HepG2 (cell line): ENCODE data around the gene RTP1. TPM values are rescaled to one million over a fixed set of nuclear protein-coding genes. Genes with fewer than 3 reads are reported as not detected.

Experiments
- ATAC-seq: fragments of 200-7000 bp; cut with Tn5 transposase; 3 replicates; pipeline ENCODE4 v1.9.1; 2020; ENCODE audit warnings: mild to moderate bottlenecking, moderate library complexity
- BruUV-seq: library from RNA; stranded (reverse); fragments of 400-500 nt; replicated peaks from 2 replicates; lab custom pipeline; 2021; lab: Mats Ljungman, UMichigan
- CTCF ChIA-PET: fragments of 300-600 bp; formaldehyde crosslinking; extraction: SDS; loops from one replicate; lab custom pipeline; 2021; ENCODE audit warnings: low total read pairs, inconsistent platforms, low intra/inter-chr PET ratio; lab: Yijun Ruan, JAX
- POLR2A ChIA-PET: fragments of 350-600 bp; sonication (Branson Sonifier 250); formaldehyde crosslinking; loops from one replicate; lab custom pipeline; 2020; ENCODE audit warnings: antibody characterized with exemption, inconsistent platforms; lab: Yijun Ruan, JAX
- DNase-seq: peaks from one replicate; pipeline ENCODE4 v3.0.0-alpha.2; 2015; ENCODE audit warnings: low spot score
- FAIRE-seq: peaks from 3 replicates; lab custom pipeline; 2011; peaks lifted over from hg19 to GRCh38; lab: Jason Lieb, UNC
- H2AFZ ChIP-seq: one replicate; pipeline ENCODE4 v1.6.1; 2011; ENCODE audit warnings: low read length, inconsistent platforms
- H3K27ac ChIP-seq: fragments of 300-600 bp; 3 replicates; pipeline ENCODE4 v1.8.0; 2011; ENCODE audit warnings: mixed run types, mild to moderate bottlenecking, mixed read lengths, low read length, inconsistent platforms; ENCODE audit not compliant: insufficient read depth; ENCODE audit errors: extremely low read length
- H3K27me3 ChIP-seq, 2 experiments: fragments of 200-600 bp in 1 of 2; 2 replicates in 1 of 2; 3 replicates in 1 of 2; pipeline versions ENCODE4 v1.6.0 to v1.8.0; 2011; ENCODE audit warnings: low read length in 2 of 2, mild to moderate bottlenecking in 2 of 2, moderate library complexity in 2 of 2, inconsistent platforms in 1 of 2; ENCODE audit not compliant: insufficient read depth in 2 of 2, control insufficient read depth in 1 of 2
- H3K36me3 ChIP-seq, 2 experiments: fragments of 200-600 bp in 1 of 2; replicated peaks in 1 of 2; 2 replicates in 1 of 2; 3 replicates in 1 of 2; pipeline versions ENCODE4 v1.5.1 to v1.8.0; 2011; ENCODE audit warnings: low read length in 2 of 2, inconsistent platforms in 1 of 2; ENCODE audit not compliant: insufficient read depth in 2 of 2, control insufficient read depth in 1 of 2
- H3K4me1 ChIP-seq: 2 replicates; pipeline ENCODE4 v1.5.1; 2012; ENCODE audit warnings: low read length, inconsistent platforms; ENCODE audit not compliant: insufficient read depth
- H3K4me2 ChIP-seq: 2 replicates; pipeline ENCODE4 v1.6.0; 2011; ENCODE audit warnings: low read depth, low read length, inconsistent platforms
- H3K4me3 ChIP-seq, 3 experiments: fragments of 200-600 bp in 1 of 3; sonication (generic), shearing (Covaris generic) in 1 of 3; replicated peaks in 1 of 3; 2 replicates each; pipeline ENCODE4 v1.5.1; 2011 to 2016; ENCODE audit warnings: low read length in 3 of 3, inconsistent platforms in 2 of 3, low read depth in 2 of 3, mild to moderate bottlenecking in 2 of 3, control low read depth in 1 of 3, mixed read lengths in 1 of 3; ENCODE audit not compliant: insufficient read depth in 1 of 3
- H3K79me2 ChIP-seq: one replicate; pipeline ENCODE4 v1.6.1; 2011; ENCODE audit warnings: low read length, inconsistent platforms; ENCODE audit not compliant: insufficient read depth
- H3K9ac ChIP-seq: 2 replicates; pipeline ENCODE4 v1.6.0; 2011; ENCODE audit warnings: mild to moderate bottlenecking, low read depth, low read length, inconsistent platforms; ENCODE audit not compliant: insufficient read depth
- H3K9me3 ChIP-seq: 2 replicates; pipeline ENCODE4 v1.5.1; 2012; ENCODE audit warnings: mild to moderate bottlenecking, low read length
- H4K20me1 ChIP-seq: 2 replicates; pipeline ENCODE4 v1.6.0; 2011; ENCODE audit warnings: inconsistent platforms, mild to moderate bottlenecking, low read length, moderate library complexity; ENCODE audit not compliant: insufficient read depth
- MAFF ChIP-seq: IDR thresholded peaks from 2 replicates; pipeline ENCODE4 v1.6.1; 2011; ENCODE audit warnings: low read depth, low read length, improper control_type of control experiment
- MAFK ChIP-seq, 2 experiments: IDR thresholded peaks in 1 of 2; conservative IDR thresholded peaks in 1 of 2; 2 replicates each; pipeline ENCODE4 v1.6.1; 2011; ENCODE audit warnings: improper control_type of control experiment in 2 of 2, low read length in 2 of 2
- TOPORS ChIP-seq: sonication (generic); formaldehyde crosslinking; IDR thresholded peaks from 2 replicates; pipeline ENCODE4 v1.8.0; 2023; ENCODE audit warnings: mild to moderate bottlenecking, missing genetic modification reagents
- ZNF326 ChIP-seq: sonication (generic); formaldehyde crosslinking; IDR thresholded peaks from 2 replicates; pipeline ENCODE4 v1.4.0; 2020; ENCODE audit warnings: missing genetic modification reagents, borderline replicate concordance
- ZNF646 ChIP-seq: sonication (generic); formaldehyde crosslinking; IDR thresholded peaks from 2 replicates; pipeline ENCODE4 v1.9.0; 2021; ENCODE audit warnings: mild to moderate bottlenecking, missing genetic modification reagents
- WGBS: methylation state at CpG from one replicate; pipeline ENCODE4 v1.1.6; 2017; ENCODE audit warnings: low lambda C conversion rate; 5-methylcytosine and 5-hydroxymethylcytosine counted together
- in situ Hi-C: cut with HindIII; loops from 2 replicates; pipeline ENCODE4 v1.10.0; 2017; ENCODE audit warnings: low pct_unique_long_range_greater_than_20kb; ENCODE audit not compliant: extremely low pct_ligation_motif_present
- intact Hi-C: fragments of 100-400 bp; cut with micrococcal nuclease; formaldehyde crosslinking; loops from one replicate; pipeline ENCODE4 v1.10.0; 2022; ENCODE audit not compliant: unreplicated experiment
- polyA plus RNA-seq, 8 experiments: library from polyadenylated mRNA; depleted of rRNA in 3 of 8; stranded (reverse) in 7 of 8; unstranded in 1 of 8; fragments of >200 nt; fragmentation: Illumina TruSeq in 4 of 8; extraction: Trizol in 4 of 8; gene quantifications; 2 replicates each; pipeline versions ENCODE4 v1.2.1 to v1.2.3, GENCODE V29; 2011 to 2016; ENCODE audit warnings: low read depth in 4 of 8, missing spikeins in 1 of 8, mixed read lengths in 1 of 8; ENCODE audit not compliant: insufficient read depth in 1 of 8
- total RNA-seq, 5 experiments: library from RNA; depleted of rRNA; stranded (reverse); fragments of >200 nt; fragmentation: Illumina TruSeq; extraction: Trizol; gene quantifications; 2 replicates each; pipeline ENCODE4 v1.2.3, GENCODE V29; 2016; ENCODE audit warnings: low read depth in 1 of 5

Gene RTP1
- total and polyA plus RNA-seq, 2 of the 13 experiments (the other 11 are each of a cell fraction or from before 2014, with no cell fraction given), result not detected

- no peak overlapping the region for H3K4me2 ChIP-seq
- H3K9ac ChIP-seq, result no peak overlapping the region
- in situ Hi-C loops, result no loop called here
- intact Hi-C loops, result no loop called here
- no peak for TF ChIP-seq TOPORS (CRISPR knock-in tag)
- peak; percentile 78 for TF ChIP-seq MAFF
- no peak for TF ChIP-seq ZNF326 (CRISPR knock-in tag)
- TF ChIP-seq MAFK (conservative IDR thresholded peaks at IDR 0.05 in 1 of 2, IDR thresholded peaks at IDR 0.05 in 1 of 2; ENCODE audit: low read length in 2 of 2), result peak; percentile 76 to 88
- TF ChIP-seq ZNF646, result no peak
- no peak for ATAC-seq
- POLR2A ChIA-PET, result no interaction called here
- no peaks in the 10 kb centered on the region for H3K4me1 ChIP-seq
- no peak overlapping the region for H3K27ac ChIP-seq
- DNase-seq, result no peak
- no peak overlapping the region for H3K4me3 ChIP-seq
- no peaks in the 10 kb centered on the region for H4K20me1 ChIP-seq
- H3K79me2 ChIP-seq, result no peaks in the 10 kb centered on the region
- no peaks in the 10 kb centered on the region for H3K27me3 ChIP-seq
- FAIRE-seq, result no peak
- H3K36me3 ChIP-seq, result no peaks in the 10 kb centered on the region
- 42% methylated on average over 1 of the region's 1 CpG for WGBS
- CTCF ChIA-PET, result no interaction called here
- BruUV-seq, result no TSS peak
- H3K9me3 ChIP-seq, result no peaks in the 10 kb centered on the region
- no peak overlapping the region for H2AFZ ChIP-seq
Observed at GRCh38 chr3:187236962-187237361, 39.7 kb downstream of the RTP1 start.
